Kidney (tissue), 22 donors: ENCODE results near the gene IL13RA1. TPM values are rescaled to one million over a fixed set of nuclear protein-coding genes. Genes with fewer than 3 reads are reported as not detected.

ENCODE experiments used
- DNase-seq, 5 donors: peaks; one replicate each; pipeline ENCODE4 v3.0.0-alpha.2; 2013 to 2020
- FAIRE-seq: peaks from 2 replicates; lab custom pipeline; 2012; peaks lifted over from hg19 to GRCh38; lab: Jason Lieb, UNC
- H3K27ac ChIP-seq, 2 donors: one replicate each; pipeline ENCODE4 v1.7.0; 2013; ENCODE audit warnings: low read depth in 2 of 2, low read length in 2 of 2, inconsistent platforms in 1 of 2
- H3K27me3 ChIP-seq: one replicate; pipeline ENCODE4 v1.7.1; 2013; ENCODE audit warnings: low read length, inconsistent platforms; ENCODE audit not compliant: control insufficient read depth, insufficient read depth
- H3K36me3 ChIP-seq, 3 donors: one replicate each; pipeline versions ENCODE4 v1.7.0 to v1.7.1; 2013; ENCODE audit warnings: low read length in 3 of 3, control low read depth in 1 of 3, inconsistent platforms in 1 of 3; ENCODE audit not compliant: insufficient read depth in 3 of 3, control insufficient read depth in 2 of 3
- H3K4me1 ChIP-seq, 3 donors: one replicate each; pipeline versions ENCODE4 v1.7.0 to v1.7.1; 2013; ENCODE audit warnings: low read length in 3 of 3, inconsistent platforms in 1 of 3, low read depth in 1 of 3; ENCODE audit not compliant: control insufficient read depth in 2 of 3, insufficient read depth in 2 of 3
- H3K4me3 ChIP-seq, 3 donors: one replicate each; pipeline versions ENCODE4 v1.7.0 to v1.8.1; 2013; ENCODE audit warnings: low read length in 3 of 3, control low read depth in 1 of 3, inconsistent platforms in 1 of 3
- H3K9ac ChIP-seq, 3 donors: one replicate each; pipeline versions ENCODE4 v1.7.0 to v1.7.1; 2013; ENCODE audit warnings: low read length in 3 of 3, control low read depth in 1 of 3, inconsistent platforms in 1 of 3
- H3K9me3 ChIP-seq, 3 donors: one replicate each; pipeline versions ENCODE4 v1.7.0 to v1.7.1; 2013; ENCODE audit warnings: low read length in 3 of 3, control low read depth in 1 of 3, inconsistent platforms in 1 of 3; ENCODE audit not compliant: control insufficient read depth in 2 of 3, insufficient read depth in 1 of 3
- intact Hi-C: fragments of 100-400 bp; cut with DNase I; formaldehyde crosslinking; loops from one replicate; pipeline ENCODE4 v1.11.1; 2022
- long read RNA-seq, 10 donors: library from polyadenylated mRNA in 1 of 10; unstranded in 1 of 10; transcript quantifications; one replicate each; pipeline ENCODE4 v2.0.0 and lab custom pipeline, GENCODE V29; 2021 to 2026
- polyA plus RNA-seq: library from polyadenylated mRNA; stranded (reverse); fragments of 350-450 nt; fragmentation: Illumina TruSeq; extraction: RNeasy Lipid Tissue Mini Kit (QIAGEN cat#74804); gene quantifications from one replicate; pipeline ENCODE4 v1.2.3, GENCODE V29; 2014; ENCODE audit warnings: low read depth, low replicate concordance; ENCODE audit not compliant: insufficient read depth
- total RNA-seq: library from RNA; stranded (reverse); fragmentation: NEBNext Ultra II Directional; extraction: Animal tissue kit (Norgen Biotek cat#: 25700); gene quantifications from one replicate; pipeline ENCODE4 v1.2.1, GENCODE V29; 2021
- TF ChIP-seq, protein P1 (sequence below): IDR thresholded peaks from 3 replicates; pipeline ENCODE4 v1.5.1; 2012; ENCODE audit warnings: mild to moderate bottlenecking, moderate library complexity, borderline replicate concordance; ENCODE audit not compliant: insufficient read depth; ENCODE audit errors: extremely low read depth
- donor health status: control.
- donor health status: control.
- donor health status: control.
- donor health status: control.
- donor health status: control.
- donor health status: DM: yes; HTN: yes; CAD: no.
- donor health status: Normal renal cell carcinoma (clear cell type).

IL13RA1 gene
- total RNA-seq (79.8 TPM), polyA plus RNA-seq (26.5 TPM)
- long read RNA-seq, donor 1, full-length matches to known transcripts, result 1 of 1 reads
- long read RNA-seq, donor 1, partial matches to known transcripts, result 0 of 1 reads
- long read RNA-seq, donor 1, other reads (novel, unspliced or antisense), result 0 of 1 reads
- long read RNA-seq, donor 2, full-length matches to known transcripts, result 7 of 28 reads
- long read RNA-seq, donor 2, partial matches to known transcripts, result 21 of 28 reads
- long read RNA-seq, donor 2, other reads (novel, unspliced or antisense), result 0 of 28 reads
- long read RNA-seq, donor 3, full-length matches to known transcripts, result 5 of 5 reads
- long read RNA-seq, donor 3, partial matches to known transcripts, result 0 of 5 reads
- long read RNA-seq, donor 3, other reads (novel, unspliced or antisense), result 0 of 5 reads
- long read RNA-seq, donor 4, full-length matches to known transcripts, result 10 of 10 reads
- long read RNA-seq, donor 4, partial matches to known transcripts, result 0 of 10 reads
- long read RNA-seq, donor 4, other reads (novel, unspliced or antisense), result 0 of 10 reads
- long read RNA-seq, donor 5, result 0 reads
- long read RNA-seq, donor 6, result 0 reads
- long read RNA-seq, donor 7, full-length matches to known transcripts, result 43 of 75 reads
- long read RNA-seq, donor 7, partial matches to known transcripts, result 20 of 75 reads
- long read RNA-seq, donor 7, other reads (novel, unspliced or antisense), result 12 of 75 reads
- long read RNA-seq, donor 8, full-length matches to known transcripts, result 7 of 7 reads
- long read RNA-seq, donor 8, partial matches to known transcripts, result 0 of 7 reads
- long read RNA-seq, donor 8, other reads (novel, unspliced or antisense), result 0 of 7 reads
- long read RNA-seq, donor 9, full-length matches to known transcripts, result 4 of 4 reads
- long read RNA-seq, donor 9, partial matches to known transcripts, result 0 of 4 reads
- long read RNA-seq, donor 9, other reads (novel, unspliced or antisense), result 0 of 4 reads
- long read RNA-seq, donor 10, full-length matches to known transcripts, result 4 of 11 reads
- long read RNA-seq, donor 10, partial matches to known transcripts, result 7 of 11 reads
- long read RNA-seq, donor 10, other reads (novel, unspliced or antisense), result 0 of 11 reads

DNA sequence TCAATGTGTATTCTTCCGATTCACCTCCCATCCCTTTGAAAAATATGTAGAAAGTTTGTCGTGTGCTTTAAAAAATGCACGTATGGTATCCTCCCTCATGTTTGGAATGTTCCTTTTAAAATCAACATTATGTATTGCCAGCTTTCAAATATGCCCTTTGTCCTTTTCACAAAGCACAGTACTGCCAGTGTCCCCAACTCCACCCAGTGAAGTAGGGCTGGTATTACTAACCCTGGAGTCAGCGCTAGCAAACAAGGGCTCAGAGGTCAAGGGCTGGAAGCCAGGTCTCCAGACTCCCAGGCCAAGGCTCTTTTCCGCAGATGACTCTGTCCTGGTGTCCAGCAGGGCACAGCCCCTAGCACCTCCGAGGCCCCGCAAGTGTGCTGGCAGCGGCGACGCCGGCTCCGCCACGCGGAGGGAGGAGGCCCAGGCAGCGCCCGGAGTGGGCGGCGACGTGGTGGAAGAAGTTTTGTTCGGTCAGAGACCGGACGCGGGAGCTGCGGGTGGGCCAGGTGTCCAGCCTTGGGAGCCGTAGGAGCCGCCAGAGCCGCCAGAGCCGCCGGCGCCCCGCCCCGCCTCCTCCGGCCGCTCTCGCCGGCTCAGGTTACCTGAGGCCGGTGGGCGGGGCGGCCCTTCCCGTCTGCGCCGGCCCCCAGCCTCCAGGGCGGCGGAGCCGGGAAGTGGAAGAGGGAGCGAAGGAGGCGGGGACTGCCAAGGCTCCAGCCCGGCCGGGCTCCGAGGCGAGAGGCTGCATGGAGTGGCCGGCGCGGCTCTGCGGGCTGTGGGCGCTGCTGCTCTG is at the start of gene IL13RA1:
IL13RA1 (plus strand) TSS at position 720 of the 799 bp plus-strand sequence; CDS start at position 753, 33 bp downstream.
- peak within 1 kb of the TSS; percentile 36 to 70 (median 69) for H3K4me3 ChIP-seq
- peaks cover 0 to 15% (median 4%) of the 10 kb centered on the region in 3 donors for H3K4me1 ChIP-seq
- no peak for FAIRE-seq
- peak within 1 kb of the TSS; percentile 89 to 90 for H3K27ac ChIP-seq
- peak; percentile 82 to 95 (median 91) for DNase-seq
- intact Hi-C loops, result no loop called here
- no peaks in the 10 kb centered on the region for H3K36me3 ChIP-seq
- peak within 1 kb of the TSS in 1 of 3 donors; percentile 67 for H3K9ac ChIP-seq
- no peaks in the 10 kb centered on the region for H3K9me3 ChIP-seq
- TF ChIP-seq, protein P1, sequence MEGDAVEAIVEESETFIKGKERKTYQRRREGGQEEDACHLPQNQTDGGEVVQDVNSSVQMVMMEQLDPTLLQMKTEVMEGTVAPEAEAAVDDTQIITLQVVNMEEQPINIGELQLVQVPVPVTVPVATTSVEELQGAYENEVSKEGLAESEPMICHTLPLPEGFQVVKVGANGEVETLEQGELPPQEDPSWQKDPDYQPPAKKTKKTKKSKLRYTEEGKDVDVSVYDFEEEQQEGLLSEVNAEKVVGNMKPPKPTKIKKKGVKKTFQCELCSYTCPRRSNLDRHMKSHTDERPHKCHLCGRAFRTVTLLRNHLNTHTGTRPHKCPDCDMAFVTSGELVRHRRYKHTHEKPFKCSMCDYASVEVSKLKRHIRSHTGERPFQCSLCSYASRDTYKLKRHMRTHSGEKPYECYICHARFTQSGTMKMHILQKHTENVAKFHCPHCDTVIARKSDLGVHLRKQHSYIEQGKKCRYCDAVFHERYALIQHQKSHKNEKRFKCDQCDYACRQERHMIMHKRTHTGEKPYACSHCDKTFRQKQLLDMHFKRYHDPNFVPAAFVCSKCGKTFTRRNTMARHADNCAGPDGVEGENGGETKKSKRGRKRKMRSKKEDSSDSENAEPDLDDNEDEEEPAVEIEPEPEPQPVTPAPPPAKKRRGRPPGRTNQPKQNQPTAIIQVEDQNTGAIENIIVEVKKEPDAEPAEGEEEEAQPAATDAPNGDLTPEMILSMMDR, result no peak
- no peaks in the 10 kb centered on the region for H3K27me3 ChIP-seq

DNA sequence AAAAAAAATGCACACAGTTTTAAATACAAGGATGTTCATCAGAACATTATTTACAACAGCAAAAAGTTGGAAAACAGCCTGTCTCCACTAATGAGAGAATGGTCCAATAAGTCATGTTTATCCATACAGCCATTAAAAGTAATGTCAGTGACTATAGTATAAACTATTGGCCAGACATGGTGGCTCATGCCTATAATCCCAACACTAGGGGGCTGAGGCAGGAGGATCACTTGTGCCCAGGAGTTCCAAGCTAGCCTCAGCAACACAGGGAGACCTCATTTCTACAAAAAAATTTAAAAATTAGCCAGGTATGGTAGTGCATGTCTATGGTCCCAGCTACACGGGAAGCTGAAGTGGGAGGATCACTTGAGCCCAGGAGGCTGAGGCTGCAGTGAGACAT is 48.1 kb upstream of the IL13RA1 start:
- Histone ChIP-seq H3K4me1 (no peaks in the 10 kb centered on the region), H3K27ac (no peak overlapping the region), H3K4me3 (no peak overlapping the region), H3K27me3 (no peaks in the 10 kb centered on the region), H3K9me3 (no peaks in the 10 kb centered on the region), H3K36me3 (no peaks in the 10 kb centered on the region), H3K9ac (no peak overlapping the region)
- TF ChIP-seq, protein P1, result peak; percentile 6
- intact Hi-C loops, result no loop called here
- FAIRE-seq (no peak), DNase-seq (no peak)

DNA sequence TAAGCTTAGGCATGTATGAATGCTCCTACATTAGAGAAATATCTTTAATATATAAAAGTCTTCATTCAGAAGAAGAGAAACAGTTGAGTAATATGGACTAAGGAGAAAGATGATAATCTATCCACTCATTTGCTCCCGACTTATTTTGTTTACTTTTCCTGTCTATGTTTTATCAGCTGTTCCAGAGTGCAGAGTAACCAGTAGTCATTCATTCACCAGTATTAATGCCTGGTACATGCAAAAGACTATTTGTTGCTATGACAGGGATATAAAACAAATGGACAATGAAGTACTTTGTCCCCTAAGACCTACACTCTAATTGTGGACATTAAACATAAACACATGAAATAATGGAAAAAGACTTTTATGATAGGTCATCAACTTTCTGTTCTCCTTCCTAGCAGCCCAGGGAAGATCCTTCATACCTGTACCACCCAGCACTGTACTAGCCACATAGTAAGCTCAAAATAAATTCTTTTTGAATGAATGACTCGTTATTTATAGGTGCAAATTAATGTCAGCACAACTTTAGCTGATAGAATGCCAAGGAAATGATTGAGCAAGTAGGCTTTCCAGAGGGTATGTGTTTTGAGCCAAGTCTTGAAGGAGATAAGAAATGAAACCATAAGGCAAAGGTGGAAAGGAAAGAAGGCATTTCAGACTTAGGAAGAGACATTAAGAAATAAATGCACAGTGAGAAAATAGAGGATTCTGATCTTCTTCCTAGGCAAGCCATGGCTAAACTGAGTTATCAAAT is 45.0 kb upstream of the IL13RA1 start:
- TF ChIP-seq, protein P1, result no peak
- intact Hi-C loops, result no loop called here
- FAIRE-seq, result no peak

More for the DNA sequence above, 45.0 kb upstream of the IL13RA1 start:
- Histone ChIP-seq H3K4me1 (no peaks in the 10 kb centered on the region), H3K27ac (no peak overlapping the region), H3K27me3 (no peaks in the 10 kb centered on the region), H3K36me3 (no peaks in the 10 kb centered on the region), H3K4me3 (no peak overlapping the region), H3K9me3 (no peaks in the 10 kb centered on the region), H3K9ac (no peak overlapping the region)
- DNase-seq, result no peak
